ENCODE data around the gene CDK8.

Gene CDK8

GRCh38 chr13:26253787-26254582 lies at the start of gene CDK8:
TSS of gene CDK8 (plus strand) at chr13:26254129. CDS start at chr13:26254642, 513 bp downstream.
- in situ Hi-C loops (cut with HindIII; ENCODE audit: low pct_unique_long_range_greater_than_20kb, low sequenced_read_pairs): no loop called here
- DNase-seq (ENCODE audit: low read depth in 1 of 2, low spot score in 1 of 2): peak; percentile 43 to 94
- TF ChIP-seq JUND (IDR thresholded peaks at IDR 0.05; ENCODE audit: low read depth): no peak

GRCh38 chr13:26208287-26208686 lies 45.6 kb upstream of the CDK8 start:
- TF ChIP-seq JUND (IDR thresholded peaks at IDR 0.05; ENCODE audit: low read depth): no peak
- DNase-seq (ENCODE audit: low read depth in 1 of 2, low spot score in 1 of 2): no peak
- in situ Hi-C loops (cut with HindIII; ENCODE audit: low pct_unique_long_range_greater_than_20kb, low sequenced_read_pairs): no loop called here

GRCh38 chr13:26213345-26213744 lies 40.6 kb upstream of the CDK8 start:
- in situ Hi-C loops (cut with HindIII; ENCODE audit: low pct_unique_long_range_greater_than_20kb, low sequenced_read_pairs): no loop called here
- no peak for DNase-seq (ENCODE audit: low read depth in 1 of 2, low spot score in 1 of 2)

DNA sequence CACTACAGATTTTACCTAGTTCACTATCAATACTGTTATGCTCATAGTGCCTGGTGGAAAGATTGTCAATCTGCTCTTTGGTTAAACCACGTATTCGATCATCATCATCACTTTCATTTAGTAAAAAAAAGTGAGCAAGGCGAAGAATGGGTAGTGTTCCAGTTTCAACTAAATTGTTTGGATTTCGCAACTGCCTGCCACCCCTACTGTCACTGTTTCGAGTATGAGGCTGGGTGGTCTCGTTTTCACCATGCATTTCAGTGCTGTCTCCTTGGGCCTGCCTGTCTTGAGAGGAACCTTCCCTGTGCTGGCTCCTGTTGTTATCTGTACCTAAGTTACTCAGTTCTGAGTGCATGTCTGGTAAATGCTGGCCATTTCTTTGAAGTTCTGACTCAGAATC lies 39.9 kb upstream of the CDK8 start:
- DNase-seq (ENCODE audit: low read depth in 1 of 2, low spot score in 1 of 2): no peak
- TF ChIP-seq JUND (IDR thresholded peaks at IDR 0.05; ENCODE audit: low read depth): no peak
- in situ Hi-C loops (cut with HindIII; ENCODE audit: low pct_unique_long_range_greater_than_20kb, low sequenced_read_pairs): no loop called here

More at GRCh38 chr13:26213345-26213744, 40.6 kb upstream of the CDK8 start:
- no peak for TF ChIP-seq JUND (IDR thresholded peaks at IDR 0.05; ENCODE audit: low read depth)

DNA sequence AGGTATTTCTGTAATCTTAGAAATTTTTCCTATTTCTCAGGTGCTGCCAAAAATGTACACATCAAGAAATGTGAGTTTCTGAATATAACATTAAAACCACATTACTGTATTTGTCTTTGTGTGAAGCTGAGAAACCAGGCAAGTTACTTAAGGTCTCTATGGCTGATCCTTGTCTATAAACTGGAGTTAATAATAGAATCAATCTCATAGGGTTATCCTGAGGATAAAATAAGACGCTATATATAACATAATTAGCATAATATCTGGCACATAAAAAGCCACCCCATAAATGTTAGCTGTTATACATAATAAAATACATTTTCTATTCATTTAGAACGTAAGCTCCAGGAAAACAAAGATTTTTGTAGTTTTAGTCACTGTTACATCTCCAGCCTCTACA lies 37.9 kb upstream of the CDK8 start:
- no peak for TF ChIP-seq JUND (IDR thresholded peaks at IDR 0.05; ENCODE audit: low read depth)
- DNase-seq (ENCODE audit: low read depth in 1 of 2, low spot score in 1 of 2): no peak
- in situ Hi-C loops (cut with HindIII; ENCODE audit: low pct_unique_long_range_greater_than_20kb, low sequenced_read_pairs): no loop called here

- in situ Hi-C loops (cut with HindIII; ENCODE audit: low pct_unique_long_range_greater_than_20kb, low sequenced_read_pairs): no loop called here
- TF ChIP-seq JUND (IDR thresholded peaks at IDR 0.05; ENCODE audit: low read depth): no peak
- DNase-seq (ENCODE audit: low read depth in 1 of 2, low spot score in 1 of 2): no peak
Observed at GRCh38 chr13:26219726-26220125, 34.2 kb upstream of the CDK8 start.

DNA sequence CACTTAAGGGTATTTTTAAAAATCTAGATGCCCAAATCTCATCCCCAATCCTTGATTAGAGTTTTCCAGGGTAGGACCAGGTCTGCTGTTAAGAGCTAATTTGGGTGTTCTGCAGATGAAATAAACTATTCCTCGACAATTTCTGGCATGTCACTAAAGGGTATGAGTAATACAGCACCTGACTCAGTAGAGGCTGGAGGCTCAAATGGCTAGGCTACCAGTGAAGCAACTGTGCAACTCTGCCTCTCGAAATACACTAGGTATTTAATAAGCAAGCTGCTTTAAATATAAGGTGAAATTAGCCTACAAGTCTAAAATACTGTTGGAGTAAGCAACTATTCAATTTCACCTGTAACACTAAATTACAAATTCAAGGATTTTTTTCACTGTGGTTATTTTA lies 33.4 kb upstream of the CDK8 start:
- no peak for DNase-seq (ENCODE audit: low read depth in 1 of 2, low spot score in 1 of 2)
- TF ChIP-seq JUND (IDR thresholded peaks at IDR 0.05; ENCODE audit: low read depth): no peak
- in situ Hi-C loops (cut with HindIII; ENCODE audit: low pct_unique_long_range_greater_than_20kb, low sequenced_read_pairs): no loop called here

DNA sequence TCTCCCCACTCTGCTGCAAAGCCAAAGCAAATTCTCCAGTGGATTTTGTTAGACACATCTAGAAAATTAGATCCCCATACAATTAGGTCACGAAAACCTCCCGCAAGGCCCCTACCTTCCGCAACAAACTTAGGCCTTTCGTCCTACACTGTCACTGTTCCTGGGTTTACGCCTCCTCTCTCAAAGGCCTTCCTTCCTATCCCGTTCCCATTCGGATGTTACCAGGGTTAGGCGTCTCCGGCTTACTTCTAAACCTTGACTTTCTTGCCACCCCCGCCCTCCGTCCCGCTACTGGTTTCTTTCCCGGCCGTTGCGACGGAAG lies 32.6 kb upstream of the CDK8 start:
- DNase-seq (ENCODE audit: low read depth in 1 of 2, low spot score in 1 of 2): no peak
- TF ChIP-seq JUND (IDR thresholded peaks at IDR 0.05; ENCODE audit: low read depth): no peak
- in situ Hi-C loops (cut with HindIII; ENCODE audit: low pct_unique_long_range_greater_than_20kb, low sequenced_read_pairs): no loop called here

DNA sequence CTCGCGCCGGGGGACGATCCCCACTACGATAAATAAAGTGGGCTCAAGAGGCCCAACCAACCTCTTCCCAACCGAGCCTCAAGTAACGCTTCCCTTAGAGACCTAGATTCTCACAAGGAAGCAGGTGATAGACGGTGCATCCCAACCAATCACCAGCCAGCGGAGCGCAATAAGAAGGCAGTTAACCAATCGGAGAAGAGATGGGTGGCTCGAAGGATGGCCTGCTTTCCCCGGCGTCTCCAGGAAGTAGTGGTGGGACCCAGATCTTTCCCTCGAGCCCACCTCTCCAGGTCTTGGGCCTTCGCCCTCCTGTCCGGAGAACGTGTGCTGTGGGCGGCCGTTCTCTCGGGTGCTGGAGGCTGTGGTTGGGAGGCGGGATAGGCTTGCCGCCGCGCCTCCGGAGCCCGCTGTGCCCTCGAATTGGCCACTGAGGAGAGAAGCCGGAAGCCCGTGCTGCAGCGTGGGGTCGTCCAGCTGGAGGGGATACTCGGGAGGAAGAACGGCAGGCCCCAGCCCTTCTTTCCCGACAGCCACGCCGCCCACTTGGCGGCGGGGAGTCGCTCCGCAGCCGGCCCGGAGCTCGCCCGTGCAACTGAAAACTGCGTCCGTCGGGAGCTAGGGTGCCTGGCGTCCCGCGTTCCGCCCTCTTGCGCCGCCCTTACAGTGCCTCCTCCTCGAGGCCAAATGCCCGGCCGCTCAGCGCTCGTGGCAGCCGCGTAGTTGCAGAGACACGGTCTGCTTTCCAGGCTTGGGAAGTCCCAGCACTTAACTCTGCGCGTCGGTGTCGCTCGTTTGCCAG lies 32.0 kb upstream of the CDK8 start, which contains the start of gene RNF6:
Gene RNF6, minus strand, starts transcription at position 594 of the 799 bp plus-strand sequence. CDS start 2,665 bp downstream, outside the sequence.
- in situ Hi-C loops (cut with HindIII; ENCODE audit: low pct_unique_long_range_greater_than_20kb, low sequenced_read_pairs): no loop called here
- peak; percentile 89 to 98 for DNase-seq (ENCODE audit: low read depth in 1 of 2, low spot score in 1 of 2)
- no peak for TF ChIP-seq JUND (IDR thresholded peaks at IDR 0.05; ENCODE audit: low read depth)

DNA sequence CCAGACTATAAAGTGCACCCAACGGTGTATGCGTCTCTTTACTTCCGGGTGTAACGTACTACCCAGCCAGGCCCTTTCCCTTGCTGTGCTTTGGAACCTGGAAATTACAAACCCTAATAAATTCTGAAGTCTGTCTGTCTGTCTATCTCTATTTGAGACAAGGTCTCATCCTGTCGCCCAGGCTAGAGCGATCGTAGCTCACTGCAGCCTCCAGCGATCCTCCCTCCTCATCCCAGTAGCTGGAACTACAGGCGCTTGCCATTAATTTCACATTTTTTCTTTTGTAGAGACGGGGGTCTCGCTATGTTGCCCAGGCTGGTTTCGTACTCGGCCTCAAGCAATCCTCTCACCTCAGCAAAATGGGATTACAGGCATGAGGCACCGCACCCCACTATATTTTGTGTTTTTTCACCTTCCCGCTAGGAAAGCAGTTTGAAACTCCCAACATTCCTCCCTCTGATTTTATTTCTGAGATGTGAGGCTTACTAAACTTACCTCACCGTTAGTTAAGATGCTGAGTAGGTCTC lies 31.3 kb upstream of the CDK8 start:
- in situ Hi-C loops (cut with HindIII; ENCODE audit: low pct_unique_long_range_greater_than_20kb, low sequenced_read_pairs): no loop called here
- DNase-seq (ENCODE audit: low read depth in 1 of 2, low spot score in 1 of 2): peak in 1 of 2 experiments; percentile 10
- no peak for TF ChIP-seq JUND (IDR thresholded peaks at IDR 0.05; ENCODE audit: low read depth)

DNA sequence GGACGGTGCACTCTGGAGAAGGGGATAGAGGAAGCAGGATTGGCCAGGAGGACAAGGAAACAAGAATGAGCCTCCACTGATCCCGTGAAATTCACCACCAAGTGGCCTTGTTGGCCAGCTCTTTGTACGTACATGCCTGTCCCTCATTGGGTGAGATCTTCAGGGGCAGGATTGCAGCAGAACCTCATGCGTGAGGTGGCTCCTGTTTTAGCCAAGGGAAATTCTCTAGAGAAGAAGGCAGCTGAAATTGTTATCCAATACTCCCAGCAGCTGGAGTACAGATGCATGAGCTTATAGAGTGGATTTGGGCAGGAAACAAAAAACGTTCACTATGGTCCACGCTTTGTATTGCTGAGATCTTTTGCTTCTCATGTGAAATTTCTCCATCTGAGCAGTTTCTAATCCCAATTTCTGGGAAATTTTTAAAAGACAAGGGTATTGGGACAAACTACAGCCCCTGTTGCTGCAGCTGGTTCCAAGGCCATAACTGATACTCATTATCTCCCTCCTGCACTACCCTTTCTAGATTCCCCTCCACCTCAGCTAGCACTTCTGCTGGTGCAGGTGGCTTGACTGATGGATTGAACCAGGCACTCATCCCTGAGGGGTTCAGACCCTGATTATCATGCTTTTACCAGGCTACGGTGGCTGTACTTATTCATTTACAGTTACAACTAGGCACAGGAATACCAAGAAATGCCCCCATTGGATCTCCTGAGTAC lies 27.9 kb upstream of the CDK8 start:
- in situ Hi-C loops (cut with HindIII; ENCODE audit: low pct_unique_long_range_greater_than_20kb, low sequenced_read_pairs): no loop called here
- no peak for TF ChIP-seq JUND (IDR thresholded peaks at IDR 0.05; ENCODE audit: low read depth)
- DNase-seq (ENCODE audit: low read depth in 1 of 2, low spot score in 1 of 2): no peak

- DNase-seq (ENCODE audit: low read depth in 1 of 2, low spot score in 1 of 2): no peak
- TF ChIP-seq JUND (IDR thresholded peaks at IDR 0.05; ENCODE audit: low read depth): no peak
- in situ Hi-C loops (cut with HindIII; ENCODE audit: low pct_unique_long_range_greater_than_20kb, low sequenced_read_pairs): no loop called here
Observed at GRCh38 chr13:26227166-26227971, 26.6 kb upstream of the CDK8 start.

All from T47D (cell line).